ENCODE data around the gene C20orf141.
"Not testable (repeated sequence)": the region's sequence is repeated elsewhere in the genome, so short reads cannot be mapped to it uniquely, and the experiment has no call there.

Gene C20orf141

GRCh38 chr20:2800521-2801285 is 14.1 kb upstream of the C20orf141 start, which contains the start of gene CPXM1:
Gene CPXM1, minus strand, starts transcription at chr20:2800627. Its CDS starts 55 bp downstream, at chr20:2800572.
- peak; percentile 45 for DNase-seq

GRCh38 chr20:2801286-2801728 is 13.5 kb upstream of the C20orf141 start:
- DNase-seq = no peak

GRCh38 chr20:2804041-2804828 is 10.6 kb upstream of the C20orf141 start:
- no peak for DNase-seq

GRCh38 chr20:2804852-2805688 is 9.7 kb upstream of the C20orf141 start:
- DNase-seq = no peak

GRCh38 chr20:2805689-2806350 is 9.0 kb upstream of the C20orf141 start:
- no peak for DNase-seq

GRCh38 chr20:2806351-2806701 is 8.5 kb upstream of the C20orf141 start:
- DNase-seq = no peak

GRCh38 chr20:2807019-2807418 is 7.8 kb upstream of the C20orf141 start:
- no peak for DNase-seq

- not testable (repeated sequence) for DNase-seq
These were observed 6.9 kb upstream of the C20orf141 start for GRCh38 chr20:2807929-2808328.

GRCh38 chr20:2809690-2810089 is 5.1 kb upstream of the C20orf141 start:
- DNase-seq = no peak

GRCh38 chr20:2812189-2812588 is 2.6 kb upstream of the C20orf141 start:
- no peak for DNase-seq

GRCh38 chr20:2814076-2814475 is 711 bp upstream of the C20orf141 start:
- DNase-seq = no peak

- no peak for DNase-seq
These were observed 584 bp downstream of the C20orf141 start for GRCh38 chr20:2815242-2815900.

GRCh38 chr20:2816030-2816582 is 1.3 kb downstream of the C20orf141 start, which contains the start of gene TMEM239:
Gene TMEM239, plus strand, starts transcription at chr20:2816364. Its CDS starts 191 bp downstream, at chr20:2816555.
- no peak for DNase-seq

GRCh38 chr20:2816583-2817340 is 2.0 kb downstream of the C20orf141 start:
- DNase-seq = no peak

- DNase-seq = no peak
These were observed 2.5 kb downstream of the C20orf141 start for GRCh38 chr20:2817341-2817726.

GRCh38 chr20:2817891-2818595 is 3.3 kb downstream of the C20orf141 start:
- DNase-seq = no peak

GRCh38 chr20:2820084-2820895 is 5.5 kb downstream of the C20orf141 start:
- no peak for DNase-seq

- DNase-seq = no peak
These were observed 6.4 kb downstream of the C20orf141 start for GRCh38 chr20:2820896-2821869.

Data from NCI-H748 treated with DMSO at 0.1 percent for 48 hours (cell line).